AG04449 (cell line): Measurements from ENCODE around the gene TOLLIP.

ENCODE experiments used
- CTCF ChIA-PET: fragments of 350-600 bp; formaldehyde crosslinking; extraction: SDS; loops from one replicate; lab custom pipeline; 2021; ENCODE audit warnings: antibody characterized with exemption; lab: Yijun Ruan, JAX
- POLR2A ChIA-PET: fragments of 400-600, 350-600 bp; formaldehyde crosslinking; extraction: SDS; loops from one replicate; lab custom pipeline; 2020; ENCODE audit warnings: antibody characterized with exemption, inconsistent platforms; lab: Yijun Ruan, JAX
- DNase-seq: peaks from one replicate; pipeline ENCODE4 v3.0.0-alpha.2; 2010; ENCODE audit warnings: low read depth, low spot score
- H3K4me3 ChIP-seq: 2 replicates; pipeline ENCODE4 v1.5.1; 2011; ENCODE audit warnings: low read depth, mild to moderate bottlenecking, control low read depth, low read length
- TF ChIP-seq, protein P1 (sequence below): IDR thresholded peaks from one replicate; pipeline ENCODE4 v1.5.1; 2011; ENCODE audit warnings: mild to moderate bottlenecking, moderate library complexity, low read length, control low read depth, inconsistent platforms; ENCODE audit not compliant: insufficient read depth; ENCODE audit errors: missing control alignments

TOLLIP gene

GRCh38 chr11:1300569-1301187 lies 8.8 kb downstream of the TOLLIP start:
- ChIA-PET POLR2A (no interaction called here), CTCF (interaction anchor here (1.3 to 2.3 kb wide), 3 partner anchors 10 to 214 kb away, joined by 3 to 5 read pairs (median 4); no protein-coding TSS in a partner anchor)
- H3K4me3 ChIP-seq: no peak overlapping the region
- TF ChIP-seq, protein P1, sequence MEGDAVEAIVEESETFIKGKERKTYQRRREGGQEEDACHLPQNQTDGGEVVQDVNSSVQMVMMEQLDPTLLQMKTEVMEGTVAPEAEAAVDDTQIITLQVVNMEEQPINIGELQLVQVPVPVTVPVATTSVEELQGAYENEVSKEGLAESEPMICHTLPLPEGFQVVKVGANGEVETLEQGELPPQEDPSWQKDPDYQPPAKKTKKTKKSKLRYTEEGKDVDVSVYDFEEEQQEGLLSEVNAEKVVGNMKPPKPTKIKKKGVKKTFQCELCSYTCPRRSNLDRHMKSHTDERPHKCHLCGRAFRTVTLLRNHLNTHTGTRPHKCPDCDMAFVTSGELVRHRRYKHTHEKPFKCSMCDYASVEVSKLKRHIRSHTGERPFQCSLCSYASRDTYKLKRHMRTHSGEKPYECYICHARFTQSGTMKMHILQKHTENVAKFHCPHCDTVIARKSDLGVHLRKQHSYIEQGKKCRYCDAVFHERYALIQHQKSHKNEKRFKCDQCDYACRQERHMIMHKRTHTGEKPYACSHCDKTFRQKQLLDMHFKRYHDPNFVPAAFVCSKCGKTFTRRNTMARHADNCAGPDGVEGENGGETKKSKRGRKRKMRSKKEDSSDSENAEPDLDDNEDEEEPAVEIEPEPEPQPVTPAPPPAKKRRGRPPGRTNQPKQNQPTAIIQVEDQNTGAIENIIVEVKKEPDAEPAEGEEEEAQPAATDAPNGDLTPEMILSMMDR: no peak
- DNase-seq: no peak

- TF ChIP-seq, protein P1: no peak
- DNase-seq: no peak
- H3K4me3 ChIP-seq: no peak overlapping the region
- CTCF ChIA-PET: interaction anchor here (1.3 to 2.3 kb wide), 2 partner anchors 9 to 215 kb away, joined by 4 to 5 read pairs; no protein-coding TSS in a partner anchor
- POLR2A ChIA-PET: no interaction called here
Measured at GRCh38 chr11:1300121-1300520, 9.3 kb downstream of the TOLLIP start.

- no peak for DNase-seq
- ChIA-PET POLR2A (no interaction called here), CTCF (interaction anchor here (1.3 to 2.3 kb wide), 2 partner anchors 9 to 215 kb away, joined by 4 to 5 read pairs; no protein-coding TSS in a partner anchor)
- no peak overlapping the region for H3K4me3 ChIP-seq
- TF ChIP-seq, protein P1: no peak
Measured at GRCh38 chr11:1299621-1300020, 9.8 kb downstream of the TOLLIP start.

DNA sequence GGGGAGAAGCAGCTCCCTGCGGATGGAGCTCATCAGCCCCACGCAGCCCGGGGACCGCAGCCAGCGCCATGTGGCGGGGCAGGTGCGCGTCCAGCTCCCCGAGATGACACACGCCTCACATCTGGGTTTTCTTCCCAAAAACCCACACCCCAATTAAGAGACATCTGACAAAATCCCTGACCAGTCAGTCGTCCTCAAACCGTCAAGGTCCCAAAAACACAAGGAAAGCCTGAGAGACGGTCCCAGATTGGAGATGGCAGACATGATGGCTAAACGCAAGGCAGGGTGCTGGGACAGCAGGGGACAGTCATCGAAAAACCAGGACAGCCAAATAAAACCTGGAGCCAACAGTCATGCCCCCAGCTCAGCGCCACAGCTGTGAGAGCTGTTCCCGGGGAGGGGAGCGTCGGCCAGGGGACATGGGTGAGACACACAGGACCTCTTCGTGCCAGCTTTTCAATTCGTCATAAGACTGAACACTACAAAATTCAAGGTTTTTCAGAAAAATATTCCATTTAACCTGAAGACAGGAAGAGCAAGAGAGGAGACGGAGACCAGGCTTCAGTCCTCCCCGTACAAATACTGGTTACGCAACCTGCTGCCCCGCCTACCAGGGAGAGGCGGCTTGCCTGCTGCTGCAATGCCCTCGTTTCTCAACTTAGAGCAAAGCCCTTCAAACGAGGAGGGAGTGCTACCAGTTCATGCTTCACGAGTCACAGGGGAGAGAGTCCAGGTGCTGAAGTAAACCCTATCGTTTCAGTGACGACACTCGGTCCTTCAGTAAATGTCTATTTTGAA lies 10.5 kb downstream of the TOLLIP start:
- ChIA-PET POLR2A (no interaction called here), CTCF (no interaction called here)
- TF ChIP-seq, protein P1: no peak
- H3K4me3 ChIP-seq: no peak overlapping the region
- DNase-seq: no peak

GRCh38 chr11:1297576-1298473 lies 11.6 kb downstream of the TOLLIP start:
- ChIA-PET CTCF (no interaction called here), POLR2A (no interaction called here)
- no peak overlapping the region for H3K4me3 ChIP-seq
- no peak for DNase-seq
- TF ChIP-seq, protein P1: no peak
